HG02571 (cell line): ENCODE results near the gene ZNF827.

Source experiments
- ATAC-seq: cut with Tn5 transposase; IDR thresholded peaks from one replicate; pipeline ENCODE4 v1.9.1; 2021; ENCODE audit warnings: mild to moderate bottlenecking, moderate library complexity; ENCODE audit not compliant: unreplicated experiment

The ZNF827 gene

DNA sequence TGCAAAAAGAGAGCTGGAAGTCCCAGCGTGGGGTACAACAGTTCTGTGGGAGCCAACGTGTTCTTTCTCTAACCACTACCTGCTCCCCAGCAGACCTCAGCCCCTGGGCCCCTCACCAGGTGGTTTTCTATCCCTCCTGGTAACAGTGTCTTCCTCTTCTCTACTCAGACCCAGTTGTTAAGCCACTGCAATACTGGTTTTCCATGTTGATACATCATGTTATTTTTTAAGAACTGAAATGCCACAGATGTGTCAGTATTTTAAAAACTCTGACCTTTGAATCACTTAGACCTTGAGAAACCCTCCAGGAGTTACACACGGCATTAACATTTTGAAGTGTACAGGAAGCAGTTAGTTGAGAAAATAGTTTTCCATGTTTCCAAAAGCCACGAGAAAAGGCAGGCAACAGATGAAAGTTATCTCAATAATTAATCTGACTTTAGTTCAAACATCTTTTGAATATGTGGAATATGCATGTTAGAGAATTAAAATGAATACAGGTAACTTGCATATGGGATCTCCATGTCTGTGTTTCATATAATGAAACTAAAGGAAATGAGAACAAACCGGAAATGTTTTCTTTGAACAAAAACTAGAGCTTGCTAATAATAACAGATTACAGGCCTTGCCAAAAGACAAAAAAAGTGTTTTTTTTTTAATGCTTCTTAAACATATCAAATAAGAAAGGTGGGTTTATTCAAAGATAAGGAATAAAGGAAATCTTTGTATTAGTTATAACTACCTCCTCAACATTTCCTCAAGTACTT is 108.8 kb downstream of the ZNF827 start:
- peak; percentile 51 for ATAC-seq

DNA sequence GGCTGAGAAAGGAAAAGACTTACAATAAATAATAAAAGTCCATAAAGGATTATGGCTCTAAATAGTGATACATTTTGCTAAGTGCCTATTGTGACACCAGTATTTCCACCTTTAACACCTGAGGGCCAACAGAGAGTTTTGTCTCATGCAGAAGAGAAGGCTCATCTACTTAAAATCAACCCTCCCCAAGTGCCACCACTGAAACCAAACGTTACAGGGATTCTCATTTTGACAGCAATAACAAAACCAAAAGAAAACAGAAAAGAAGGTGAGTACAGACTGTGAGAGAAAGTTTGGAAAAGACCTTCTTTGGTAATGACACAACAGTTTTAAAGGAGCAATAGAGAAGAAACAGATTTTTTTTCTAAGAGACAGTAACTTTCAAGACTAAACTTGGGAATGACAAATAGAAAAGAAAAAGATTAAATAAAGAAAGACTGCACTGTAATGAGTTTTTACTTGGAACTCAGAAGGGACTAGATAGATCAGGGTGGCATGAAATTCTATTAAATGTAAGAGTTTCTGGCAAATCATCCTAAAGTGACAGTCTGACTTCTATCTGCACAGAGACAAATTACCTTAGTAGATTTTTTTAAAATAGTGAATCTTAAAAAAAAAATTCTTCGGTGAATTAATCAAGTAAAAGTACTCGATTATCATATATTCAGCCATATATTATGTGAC is 109.7 kb downstream of the ZNF827 start:
- peak; percentile 78 for ATAC-seq

DNA sequence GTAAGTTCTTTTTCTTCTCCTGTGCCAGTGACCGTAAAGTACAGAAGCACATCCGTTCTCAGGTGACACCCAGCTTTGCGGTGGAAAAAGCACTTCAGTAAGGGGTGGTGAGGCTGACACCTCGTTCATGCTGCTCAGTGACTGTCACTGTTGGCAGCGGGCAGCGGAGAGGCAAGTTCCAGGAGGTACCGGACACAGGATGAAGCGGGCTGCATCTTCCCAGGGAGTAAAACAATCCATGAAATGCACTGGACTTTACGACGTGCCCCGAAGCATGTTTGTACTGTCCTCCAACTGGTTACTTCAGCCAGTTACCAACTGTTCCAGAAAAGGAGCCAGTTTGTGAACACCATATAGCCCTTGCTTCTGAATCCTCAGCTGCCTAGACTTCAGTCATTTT is 110.7 kb downstream of the ZNF827 start:
- ATAC-seq, result no peak

DNA sequence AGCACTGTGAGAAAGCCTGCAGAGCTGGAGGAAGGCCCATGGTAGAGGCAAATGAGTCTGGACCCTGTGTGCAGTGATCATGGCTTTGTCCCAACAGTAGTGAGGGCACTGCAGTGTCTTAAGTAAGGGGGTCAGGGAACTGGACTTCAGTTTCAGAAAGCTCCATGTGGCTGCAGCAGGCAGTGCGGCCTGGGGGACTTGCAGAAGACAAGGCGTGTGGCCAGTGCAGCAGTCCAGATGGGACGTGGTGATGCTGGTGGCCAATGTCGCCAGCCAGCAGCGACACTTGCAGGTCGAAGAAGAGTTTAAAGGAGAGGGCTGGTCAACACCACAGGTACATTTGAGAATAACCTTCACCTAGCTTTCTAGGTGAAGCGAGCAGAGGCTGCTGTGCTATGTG is 113.4 kb downstream of the ZNF827 start:
- no peak for ATAC-seq

DNA sequence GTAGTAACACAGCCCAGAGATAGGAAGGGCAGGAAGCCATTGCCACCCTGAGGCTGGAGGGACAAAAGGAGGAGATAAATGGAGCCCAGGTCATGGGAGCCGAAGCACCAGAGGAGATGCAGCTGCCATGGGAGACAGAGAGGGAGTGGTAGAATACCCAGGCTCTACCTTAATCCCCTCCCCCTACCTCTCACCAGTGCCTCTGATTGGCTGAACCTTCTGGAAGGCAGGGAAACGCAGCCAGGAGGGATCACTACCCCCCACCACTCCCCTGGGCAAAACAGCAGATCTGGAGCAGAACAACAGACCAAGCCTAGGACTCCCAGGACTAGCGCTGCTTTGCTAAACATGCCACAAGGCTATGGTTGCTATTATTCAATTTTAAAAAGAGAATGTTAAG is 114.2 kb downstream of the ZNF827 start:
- no peak for ATAC-seq

DNA sequence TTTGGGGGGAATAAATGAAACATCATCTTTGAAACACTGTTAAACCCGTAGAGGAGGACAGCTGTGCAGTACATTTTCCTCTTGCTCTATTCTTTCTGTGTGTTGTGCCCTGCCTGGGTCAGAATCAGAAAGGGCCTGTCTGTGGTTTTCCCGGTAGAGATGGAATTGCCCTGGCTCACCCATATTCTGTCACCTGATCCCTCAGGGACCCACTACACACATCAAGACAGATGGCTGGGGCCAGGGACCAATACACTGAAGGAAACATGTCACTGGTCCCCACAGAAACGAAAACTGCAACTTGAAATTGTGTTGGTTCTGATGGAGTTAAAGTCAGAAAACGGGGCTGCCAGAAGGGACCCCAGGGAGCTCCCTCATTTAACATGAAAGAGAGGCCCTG is 114.9 kb downstream of the ZNF827 start:
- peak; percentile 43 for ATAC-seq

DNA sequence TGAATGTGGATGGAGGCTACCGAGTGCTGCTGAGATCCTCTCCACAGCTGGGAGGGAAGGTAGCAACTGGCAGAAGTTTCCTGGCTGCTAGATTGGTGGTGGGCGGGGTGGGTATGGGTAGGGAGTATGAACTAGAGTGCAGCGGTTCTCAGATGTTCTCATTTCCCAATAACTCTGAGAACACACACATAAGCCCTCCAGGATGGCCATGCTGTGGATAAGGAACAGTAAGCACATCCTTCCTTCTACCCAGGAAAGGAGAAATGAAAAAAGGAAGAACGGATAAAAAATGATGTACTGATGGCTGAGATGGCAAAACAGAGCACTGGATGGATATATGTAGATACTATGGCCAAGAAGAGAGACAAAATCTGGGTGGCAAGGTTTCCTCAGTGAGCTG is 116.0 kb downstream of the ZNF827 start:
- ATAC-seq, result no peak

DNA sequence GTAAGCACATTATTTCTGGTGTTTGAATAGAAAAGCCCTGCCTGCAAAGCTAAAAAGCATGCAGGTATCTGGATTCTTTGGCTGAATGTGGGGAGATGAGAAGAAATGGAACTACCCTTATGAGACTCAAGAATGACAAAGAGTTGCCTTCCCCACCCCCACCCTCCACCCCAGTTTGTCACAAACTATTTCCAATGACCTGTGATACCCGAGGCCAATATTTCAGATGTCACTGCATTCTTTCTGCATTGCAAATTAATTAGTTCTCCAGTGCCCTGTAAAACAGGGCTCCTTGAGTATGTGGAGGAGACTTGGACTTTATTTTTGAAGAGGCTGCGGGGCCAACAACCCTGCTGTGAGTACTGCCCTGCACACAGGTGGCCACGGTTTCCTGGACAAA is 116.4 kb downstream of the ZNF827 start:
- no peak for ATAC-seq

DNA sequence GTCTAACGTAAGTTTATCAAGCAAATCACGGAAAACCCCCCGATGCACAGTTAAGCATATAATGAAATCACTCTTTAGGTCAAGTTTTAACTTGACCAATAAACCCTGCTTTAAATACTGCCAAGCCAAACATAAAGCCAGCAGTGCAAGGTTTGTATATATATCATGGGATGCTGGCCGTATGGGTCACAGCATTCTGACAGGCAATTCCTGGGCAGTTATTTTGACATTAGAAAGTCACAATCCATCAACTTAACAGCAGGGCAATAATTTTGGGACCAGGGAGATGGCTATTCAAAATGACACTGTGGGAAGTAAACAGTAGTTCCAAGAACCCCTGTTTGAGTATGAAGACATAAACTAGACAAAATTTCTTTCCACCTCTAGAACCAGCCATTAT is 116.9 kb downstream of the ZNF827 start:
- ATAC-seq, result no peak

DNA sequence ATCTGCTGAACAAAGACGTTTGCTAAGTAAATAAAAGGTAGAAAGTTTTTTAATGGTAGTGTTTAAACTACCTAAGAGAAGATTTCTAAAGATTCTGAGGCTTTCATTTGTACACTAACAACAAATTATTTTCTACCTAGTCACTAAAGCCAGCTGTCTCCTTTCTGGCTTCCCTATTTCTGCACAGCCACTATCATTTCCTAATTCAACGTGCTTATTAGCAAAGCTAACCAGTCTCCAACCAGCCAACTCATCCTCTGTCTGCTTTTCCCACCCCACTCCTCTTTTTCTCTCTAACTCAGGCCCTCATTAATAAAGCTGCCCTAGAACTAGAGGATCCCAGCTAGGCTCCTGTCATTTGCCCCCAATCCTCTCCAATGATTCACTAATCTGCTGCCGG is 118.2 kb downstream of the ZNF827 start:
- no peak for ATAC-seq

DNA sequence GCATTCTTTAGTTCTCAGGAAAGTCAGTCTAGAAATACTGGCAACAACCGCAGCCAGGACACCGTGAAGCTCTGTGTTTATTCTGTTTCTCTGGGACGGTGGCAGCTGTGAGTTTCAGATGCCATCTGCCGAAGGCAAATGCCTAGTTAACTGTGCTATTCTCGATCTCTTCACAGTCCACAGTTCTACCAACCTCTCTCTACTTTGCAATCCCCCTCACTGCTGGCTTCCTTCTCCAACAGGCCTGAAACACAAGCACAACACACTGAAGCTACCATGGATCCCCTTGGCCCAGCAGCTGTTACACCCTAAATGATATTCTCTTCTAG is 118.8 kb downstream of the ZNF827 start:
- peak; percentile 48 for ATAC-seq

DNA sequence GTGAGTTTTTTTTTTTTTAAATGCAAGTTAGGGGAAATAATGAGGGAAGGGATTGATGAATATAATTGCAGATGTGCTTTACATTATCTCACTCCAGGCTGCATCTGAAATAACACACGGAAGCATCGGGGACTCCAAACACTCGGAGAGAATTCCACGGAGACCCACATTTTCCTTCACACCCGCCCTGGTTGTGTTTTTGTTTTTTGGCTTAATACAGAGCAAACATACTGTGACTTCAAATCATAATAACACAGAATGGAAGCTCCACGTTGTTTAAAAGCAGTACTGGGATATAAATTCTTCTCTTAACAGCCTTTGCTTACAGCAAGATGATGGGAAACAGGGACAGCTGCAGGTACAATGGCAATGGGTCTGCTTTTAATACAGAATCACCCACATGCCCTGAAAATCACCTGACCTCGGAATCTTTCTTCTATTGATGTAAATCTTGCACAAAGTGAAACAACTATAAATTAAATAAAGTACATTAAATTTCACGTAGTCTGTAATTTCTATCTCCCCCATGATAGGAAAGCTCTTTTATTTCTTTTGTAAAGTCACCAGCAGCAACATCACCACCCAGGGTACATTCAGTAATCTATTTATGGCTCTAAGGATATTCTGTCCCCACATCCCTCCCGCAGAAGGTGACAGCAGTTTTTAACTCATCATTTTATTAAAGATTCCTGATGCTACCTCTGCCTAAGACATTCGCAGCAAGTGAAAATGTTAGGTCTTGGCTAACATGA is 119.3 kb downstream of the ZNF827 start:
- no peak for ATAC-seq

DNA sequence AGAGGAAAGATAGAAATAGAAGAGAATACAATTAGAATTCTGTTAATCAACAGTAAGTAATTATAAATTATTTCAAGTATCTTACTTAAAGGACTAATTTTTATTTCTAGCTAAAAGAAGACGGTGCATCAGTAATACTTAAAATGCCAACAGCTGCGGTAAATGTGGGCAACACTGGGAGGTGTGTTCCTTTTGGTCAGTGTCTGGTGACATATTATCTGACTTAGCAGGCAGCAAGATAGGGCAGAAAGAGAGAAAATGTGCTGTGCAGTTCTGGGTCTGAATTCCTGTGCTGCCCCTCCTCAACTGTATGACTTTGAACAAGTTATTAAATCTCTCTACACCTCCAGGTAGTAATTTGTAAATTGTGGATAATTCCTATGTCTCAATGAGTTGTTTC is 120.6 kb downstream of the ZNF827 start:
- ATAC-seq, result no peak

DNA sequence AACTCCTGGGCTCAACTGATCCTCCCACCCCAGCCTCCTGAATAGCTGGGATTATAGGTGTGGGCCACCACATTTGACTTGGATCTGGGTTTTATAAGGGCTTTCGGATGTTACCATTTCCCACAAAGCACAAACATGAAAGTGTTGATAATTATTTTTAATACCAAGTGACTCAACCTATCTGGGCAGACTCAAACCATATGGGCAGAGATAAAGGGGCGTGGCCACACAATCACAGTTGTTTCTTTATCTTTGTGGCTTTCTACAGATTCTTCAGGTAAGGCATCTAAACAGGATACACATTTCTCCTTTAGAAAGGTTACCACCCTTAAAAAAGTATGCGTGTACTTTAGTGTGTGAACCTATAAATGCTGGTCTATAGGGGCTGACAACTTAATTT is 122.5 kb downstream of the ZNF827 start:
- no peak for ATAC-seq

DNA sequence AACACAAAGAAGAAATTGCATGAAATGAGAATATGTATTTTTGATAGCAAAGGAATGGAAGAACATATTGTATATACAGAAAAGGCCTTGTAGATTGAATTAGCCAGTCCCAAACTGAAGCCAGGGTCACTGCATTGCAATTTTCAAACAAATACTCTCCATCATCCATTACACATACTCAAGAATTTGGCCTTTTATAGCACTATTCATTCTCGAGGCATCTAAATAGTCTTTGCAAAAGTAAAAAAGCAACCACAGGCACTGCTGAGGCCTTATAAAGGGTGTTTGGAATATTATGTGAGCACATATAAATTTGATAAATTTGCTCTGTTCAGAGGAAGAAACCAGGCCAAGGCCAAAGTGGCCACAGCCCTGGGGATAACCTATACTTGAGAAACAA is 123.0 kb downstream of the ZNF827 start:
- ATAC-seq, result no peak

DNA sequence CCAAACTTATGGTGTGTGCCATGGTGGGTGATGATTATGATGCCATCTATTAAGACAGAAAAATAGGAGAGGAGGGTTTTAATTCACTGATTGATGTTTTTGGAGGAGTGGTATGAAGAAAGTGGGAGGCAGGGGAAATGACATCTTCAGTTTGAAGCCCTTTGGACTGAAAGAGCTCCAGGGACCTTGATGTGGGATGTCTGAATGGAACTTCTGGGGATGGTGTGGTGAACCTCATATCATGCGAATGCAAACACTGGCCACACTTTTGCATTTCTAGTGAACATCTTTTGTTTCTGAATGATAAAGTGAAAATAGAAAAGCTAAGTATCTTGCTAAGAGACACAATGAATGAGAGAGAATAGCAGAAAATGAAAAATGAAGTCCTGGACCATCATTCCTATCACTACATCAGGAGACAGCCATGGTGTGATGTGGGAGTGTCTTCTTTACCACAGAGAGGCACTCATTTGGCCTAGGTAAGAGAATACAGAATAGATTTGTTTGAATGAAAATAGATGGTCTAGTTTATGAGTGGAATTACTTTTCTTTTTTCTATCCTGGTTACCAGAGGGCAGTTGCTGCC is 123.5 kb downstream of the ZNF827 start:
- no peak for ATAC-seq

DNA sequence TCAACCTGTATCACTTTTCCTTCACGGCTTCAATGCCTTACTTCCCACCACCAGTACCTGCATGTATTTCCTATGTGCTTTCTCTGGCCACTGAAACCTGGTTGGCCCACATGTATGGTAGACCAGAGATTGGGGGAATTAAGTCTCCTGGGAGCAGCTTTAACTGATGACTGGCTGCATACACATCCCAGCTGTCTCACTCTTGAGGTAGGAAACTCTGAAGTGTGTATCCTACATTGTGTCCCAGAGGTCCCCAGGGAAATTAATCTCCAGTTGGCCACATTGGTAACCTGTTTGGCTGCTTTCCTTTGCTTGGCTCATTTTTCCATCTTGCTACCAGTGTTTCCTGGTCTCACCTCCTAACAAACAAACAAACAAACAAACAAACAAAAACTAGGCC is 124.4 kb downstream of the ZNF827 start:
- ATAC-seq, result no peak

DNA sequence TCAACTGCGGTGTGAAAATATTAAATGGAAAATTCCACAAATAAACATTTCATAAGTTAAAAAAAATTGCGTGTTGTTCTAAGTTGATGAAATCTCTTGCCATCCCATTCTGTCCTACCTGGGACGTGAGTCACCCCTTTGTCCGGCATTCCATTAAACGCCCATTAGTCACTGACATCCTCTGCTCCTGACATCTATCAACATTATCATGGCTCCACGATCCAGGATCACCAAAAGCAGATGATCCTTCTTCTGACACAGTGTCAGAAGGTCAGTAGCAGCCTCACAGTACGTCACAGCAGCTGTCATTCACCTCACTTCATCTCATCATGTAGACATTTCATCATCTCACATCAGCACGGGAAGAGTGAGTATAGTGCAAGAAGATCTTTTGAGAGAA is 125.7 kb downstream of the ZNF827 start:
- no peak for ATAC-seq

DNA sequence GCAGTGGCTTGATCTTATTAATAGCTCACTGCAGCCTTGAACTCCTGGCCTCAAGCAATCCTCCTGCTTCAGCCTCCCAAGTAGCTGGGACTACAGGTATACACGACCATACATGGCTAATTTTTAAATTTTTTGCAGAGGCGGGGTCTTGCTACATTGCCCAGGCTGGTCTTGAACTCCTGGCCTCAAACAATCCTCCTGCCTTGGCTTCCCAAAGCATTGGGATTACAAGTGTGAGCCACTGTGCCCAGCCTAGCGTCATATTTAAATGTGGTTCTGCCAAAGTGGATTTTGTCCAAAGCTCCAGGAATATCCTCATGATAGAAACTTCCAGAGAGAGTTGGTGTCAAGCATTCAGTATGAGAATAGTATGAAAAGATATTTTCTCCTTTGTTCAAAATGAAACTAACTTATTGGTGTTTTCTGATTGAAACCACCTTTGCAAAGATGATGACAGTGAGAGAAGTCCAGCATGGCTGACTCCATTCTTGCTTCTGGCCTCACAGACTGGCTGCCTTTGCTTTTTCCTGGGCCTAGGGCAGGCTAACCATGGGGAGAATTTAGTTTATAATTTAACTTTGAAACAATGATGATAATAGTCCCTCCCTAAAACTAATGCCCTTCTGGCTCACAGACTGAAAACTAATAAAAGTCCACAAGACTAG is 129.6 kb downstream of the ZNF827 start:
- ATAC-seq, result peak; percentile 5

DNA sequence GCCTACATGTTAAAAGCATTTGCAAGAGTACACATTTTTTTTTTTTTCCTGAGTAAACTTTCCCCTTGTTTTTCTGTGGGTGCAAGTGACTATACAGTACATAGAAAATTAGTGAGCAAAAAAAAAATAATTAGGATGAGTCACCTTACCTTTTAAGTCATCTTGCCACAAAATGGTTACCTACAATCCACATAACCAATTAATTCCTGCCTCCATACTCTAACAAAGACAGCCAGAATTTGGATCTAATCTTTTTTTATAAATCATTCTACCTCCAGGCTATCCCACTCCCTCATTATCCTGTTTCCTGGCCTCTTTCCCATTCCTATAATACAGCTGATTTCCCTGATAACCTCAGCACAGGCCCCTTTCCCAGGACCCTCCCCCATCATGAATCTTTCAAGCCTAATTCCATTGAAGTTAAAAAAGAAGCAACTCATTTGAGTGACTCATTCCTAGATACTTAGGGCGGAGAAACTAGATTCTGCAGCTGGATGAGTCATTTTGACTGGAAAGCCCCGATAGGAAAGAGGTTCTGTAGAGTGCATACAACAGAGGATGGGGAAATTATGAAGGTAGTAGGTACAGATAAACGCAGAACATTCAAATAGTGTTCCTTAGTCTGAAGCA is 130.5 kb downstream of the ZNF827 start:
- ATAC-seq, result peak; percentile 68

DNA sequence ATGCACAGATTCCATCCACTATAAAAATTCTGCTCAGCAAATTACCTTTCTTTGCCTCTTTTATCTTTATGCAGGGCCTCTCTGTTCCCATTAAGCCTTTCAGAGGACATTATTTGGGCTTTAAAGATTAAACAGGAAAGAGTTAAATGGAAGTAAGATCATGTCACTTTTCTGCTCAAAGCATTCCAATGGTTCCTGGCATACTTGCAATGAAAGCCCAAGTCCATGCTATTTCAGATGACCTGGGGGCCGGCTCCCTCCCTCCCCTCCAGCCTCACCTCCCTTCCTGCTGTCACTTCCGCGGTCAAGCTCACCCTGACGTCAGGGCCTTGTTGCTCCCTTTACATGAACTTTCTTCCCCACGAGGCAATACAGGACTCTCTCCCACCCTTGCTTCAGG is 133.1 kb downstream of the ZNF827 start:
- no peak for ATAC-seq
